CD4-positive, alpha-beta memory T cell (primary cell): ENCODE data around the gene SYMPK. TPM values are rescaled to one million over a fixed set of nuclear protein-coding genes. Genes with fewer than 3 reads are reported as not detected.
A peak's percentile ranks its signal among the peaks of the same experiment; 100 is the strongest.

Source experiments
- CTCF ChIA-PET: fragments of 350-600 bp; sonication (Branson Sonifier 250); formaldehyde crosslinking; loops from one replicate; lab custom pipeline; 2021; ENCODE audit warnings: inconsistent platforms; ENCODE audit not compliant: partially characterized antibody; lab: Charles Lee
- POLR2A ChIA-PET: fragments of 350-600 bp; sonication (Branson Sonifier 250); formaldehyde crosslinking; loops from one replicate; lab custom pipeline; 2021; ENCODE audit not compliant: partially characterized antibody; lab: Charles Lee
- DNase-seq, 5 donors: peaks; one replicate each; pipeline versions ENCODE4 v3.0.0 to v3.0.0-alpha.2; 2020 to 2022; ENCODE audit warnings: mixed read lengths in 1 of 5
- H3K27ac ChIP-seq: one replicate; pipeline ENCODE4 v1.7.0; 2013; ENCODE audit warnings: low read depth, low read length
- H3K27me3 ChIP-seq: 2 replicates; pipeline ENCODE4 v1.7.0; 2013; ENCODE audit warnings: mild to moderate bottlenecking, low read length, moderate library complexity; ENCODE audit not compliant: insufficient read depth
- H3K36me3 ChIP-seq: 2 replicates; pipeline ENCODE4 v1.7.0; 2013; ENCODE audit warnings: mild to moderate bottlenecking, low read length, moderate library complexity; ENCODE audit not compliant: insufficient read depth
- H3K4me1 ChIP-seq: 2 replicates; pipeline ENCODE4 v1.7.0; 2013; ENCODE audit warnings: mild to moderate bottlenecking, low read length, moderate library complexity; ENCODE audit not compliant: insufficient read depth
- H3K4me3 ChIP-seq, 2 donors: one replicate each; pipeline ENCODE4 v1.7.0; 2013; ENCODE audit warnings: low read length in 2 of 2, mild to moderate bottlenecking in 1 of 2
- H3K9me3 ChIP-seq, 2 donors: one replicate each; pipeline ENCODE4 v1.7.0; 2013; ENCODE audit warnings: low read length in 2 of 2, control low read depth in 1 of 2; ENCODE audit not compliant: control insufficient read depth in 1 of 2
- H3K27ac Mint-ChIP-seq, 7 donors: one replicate each; pipeline ENCODE4 v1.8.0; 2020 to 2021; ENCODE audit warnings: mixed read lengths in 7 of 7, mild to moderate bottlenecking in 6 of 7, inconsistent platforms in 3 of 7, moderate library complexity in 3 of 7
- H3K27me3 Mint-ChIP-seq, 2 donors: one replicate each; pipeline ENCODE4 v1.8.0; 2020 to 2021; ENCODE audit warnings: mixed read lengths in 2 of 2
- H3K36me3 Mint-ChIP-seq, 2 donors: one replicate each; pipeline ENCODE4 v1.8.0; 2020 to 2021; ENCODE audit warnings: mixed read lengths in 2 of 2, inconsistent platforms in 1 of 2, mild to moderate bottlenecking in 1 of 2
- H3K4me1 Mint-ChIP-seq, 4 donors: one replicate each; pipeline ENCODE4 v1.8.0; 2020 to 2021; ENCODE audit warnings: mixed read lengths in 4 of 4, mild to moderate bottlenecking in 1 of 4
- H3K4me3 Mint-ChIP-seq, 8 donors: one replicate each; pipeline ENCODE4 v1.8.0; 2020 to 2021; ENCODE audit warnings: mixed read lengths in 8 of 8, mild to moderate bottlenecking in 7 of 8, moderate library complexity in 6 of 8, inconsistent platforms in 3 of 8
- H3K9me3 Mint-ChIP-seq, 8 donors: one replicate each; pipeline ENCODE4 v1.8.0; 2020 to 2021; ENCODE audit warnings: mixed read lengths in 8 of 8, mild to moderate bottlenecking in 5 of 8, inconsistent platforms in 3 of 8, moderate library complexity in 1 of 8
- intact Hi-C: fragments of 100-400 bp; cut with micrococcal nuclease; formaldehyde crosslinking; loops from one replicate; pipeline ENCODE4 v1.15.1; 2023
- polyA plus RNA-seq, 2 donors: library from polyadenylated mRNA; unstranded; fragments of 300-500 nt; fragmentation: Illumina TruSeq; gene quantifications; one replicate each; pipeline ENCODE4 v1.2.3, GENCODE V29; 2021
- total RNA-seq, 2 experiments: library from RNA; stranded (reverse); gene quantifications; one replicate each; pipeline ENCODE4 v1.2.3, GENCODE V29; 2021

The SYMPK gene
- total and polyA plus RNA-seq, 4 experiments from 2014 or later = 6.0 to 98.2 (median 55.7) TPM

- Histone ChIP-seq H3K9me3 (no peaks in the 10 kb centered on the region), H3K4me3 (no peak overlapping the region), H3K36me3 (peaks cover 20% of the 10 kb centered on the region), H3K27me3 (no peaks in the 10 kb centered on the region), H3K4me1 (peaks cover 32% of the 10 kb centered on the region), H3K27ac (no peak overlapping the region)
- H3K36me3 Mint-ChIP-seq = peaks cover 32 to 45% of the 10 kb centered on the region in 2 donors
- H3K27me3 Mint-ChIP-seq = peaks cover 2 to 12% of the 10 kb centered on the region in 2 donors
- peaks cover 28 to 40% (median 33%) of the 10 kb centered on the region in 4 donors for H3K4me1 Mint-ChIP-seq
- intact Hi-C loops = no loop called here
- H3K27ac Mint-ChIP-seq = peak overlapping the region in 2 of 7 donors; percentile 34 to 69
- no peak for DNase-seq
- no peaks in the 10 kb centered on the region for H3K9me3 Mint-ChIP-seq
- H3K4me3 Mint-ChIP-seq = peak overlapping the region in 2 of 8 donors; percentile 31 to 34
- CTCF ChIA-PET = interaction anchor here (1.1 to 1.6 kb wide), 2 partner anchors 10 to 20 kb away, joined by 5 read pairs; partner anchors contain the start of gene SIX5
- POLR2A ChIA-PET = interaction anchor here (1.0 kb wide), 2 partner anchors 20 to 72 kb away, joined by 3 to 7 read pairs; partner anchors contain the start of gene SIX5
These were observed 73.7 kb downstream of the SYMPK start for GRCh38 chr19:45789035-45789786.

- H3K4me3 Mint-ChIP-seq = no peak overlapping the region
- DNase-seq = no peak
- H3K9me3 ChIP-seq = no peaks in the 10 kb centered on the region
- H3K27ac ChIP-seq = no peak overlapping the region
- H3K27ac Mint-ChIP-seq = no peak overlapping the region
- peaks cover 12% of the 10 kb centered on the region for H3K4me1 ChIP-seq
- peaks cover 20% of the 10 kb centered on the region for H3K36me3 ChIP-seq
- peaks cover 32 to 35% of the 10 kb centered on the region in 2 donors for H3K36me3 Mint-ChIP-seq
- POLR2A ChIA-PET = no interaction called here
- CTCF ChIA-PET = no interaction called here
- H3K9me3 Mint-ChIP-seq = no peaks in the 10 kb centered on the region
- intact Hi-C loops = no loop called here
- H3K27me3 Mint-ChIP-seq = peaks cover 0 to 2% of the 10 kb centered on the region in 2 donors
- H3K27me3 ChIP-seq = no peaks in the 10 kb centered on the region
- no peak overlapping the region for H3K4me3 ChIP-seq
- H3K4me1 Mint-ChIP-seq = peaks cover 11 to 18% (median 14%) of the 10 kb centered on the region in 4 donors
These were observed 76.4 kb downstream of the SYMPK start for GRCh38 chr19:45786533-45786894.

GRCh38 chr19:45785781-45786532, 77.0 kb downstream of the SYMPK start:
- no peaks in the 10 kb centered on the region for H3K9me3 Mint-ChIP-seq
- Histone ChIP-seq H3K4me3 (no peak overlapping the region), H3K9me3 (no peaks in the 10 kb centered on the region), H3K27ac (no peak overlapping the region), H3K27me3 (no peaks in the 10 kb centered on the region), H3K36me3 (peaks cover 20% of the 10 kb centered on the region), H3K4me1 (peaks cover 7% of the 10 kb centered on the region)
- H3K4me3 Mint-ChIP-seq = no peak overlapping the region
- intact Hi-C loops = no loop called here
- ChIA-PET POLR2A (no interaction called here), CTCF (no interaction called here)
- peaks cover 32 to 33% of the 10 kb centered on the region in 2 donors for H3K36me3 Mint-ChIP-seq
- H3K27ac Mint-ChIP-seq = no peak overlapping the region
- DNase-seq = no peak
- H3K27me3 Mint-ChIP-seq = peaks cover 1 to 4% of the 10 kb centered on the region in 2 donors
- peaks cover 8 to 15% (median 10%) of the 10 kb centered on the region in 4 donors for H3K4me1 Mint-ChIP-seq

GRCh38 chr19:45785097-45785496, 77.8 kb downstream of the SYMPK start:
- Histone ChIP-seq H3K9me3 (no peaks in the 10 kb centered on the region), H3K4me1 (peaks cover 2% of the 10 kb centered on the region), H3K4me3 (no peak overlapping the region), H3K27ac (no peak overlapping the region), H3K36me3 (peaks cover 20% of the 10 kb centered on the region), H3K27me3 (peaks cover 4% of the 10 kb centered on the region)
- H3K36me3 Mint-ChIP-seq = peaks cover 29 to 32% of the 10 kb centered on the region in 2 donors
- ChIA-PET POLR2A (interaction anchor here (0.7 kb wide), 1 partner anchor 15 kb away, joined by 3 read pairs; no protein-coding TSS in a partner anchor), CTCF (no interaction called here)
- H3K4me1 Mint-ChIP-seq = peaks cover 6 to 16% (median 8%) of the 10 kb centered on the region in 4 donors
- peaks cover 2 to 6% of the 10 kb centered on the region in 2 donors for H3K27me3 Mint-ChIP-seq
- H3K4me3 Mint-ChIP-seq = no peak overlapping the region
- DNase-seq = no peak
- no peaks in the 10 kb centered on the region for H3K9me3 Mint-ChIP-seq
- intact Hi-C loops = no loop called here
- no peak overlapping the region for H3K27ac Mint-ChIP-seq

GRCh38 chr19:45784096-45784495, 78.9 kb downstream of the SYMPK start:
- Histone ChIP-seq H3K9me3 (no peaks in the 10 kb centered on the region), H3K27ac (no peak overlapping the region), H3K4me1 (peaks cover 12% of the 10 kb centered on the region), H3K4me3 (no peak overlapping the region), H3K36me3 (peaks cover 16% of the 10 kb centered on the region), H3K27me3 (peaks cover 12% of the 10 kb centered on the region)
- intact Hi-C loops = no loop called here
- Mint-ChIP-seq H3K27me3 (peaks cover 3 to 13% of the 10 kb centered on the region in 2 donors), H3K4me1 (peaks cover 11 to 25% (median 17%) of the 10 kb centered on the region in 4 donors), H3K36me3 (peaks cover 29 to 31% of the 10 kb centered on the region in 2 donors), H3K4me3 (no peak overlapping the region), H3K27ac (peak overlapping the region in 1 of 7 donors; percentile 29), H3K9me3 (no peaks in the 10 kb centered on the region)
- ChIA-PET POLR2A (no interaction called here), CTCF (no interaction called here)
- DNase-seq = no peak

DNA sequence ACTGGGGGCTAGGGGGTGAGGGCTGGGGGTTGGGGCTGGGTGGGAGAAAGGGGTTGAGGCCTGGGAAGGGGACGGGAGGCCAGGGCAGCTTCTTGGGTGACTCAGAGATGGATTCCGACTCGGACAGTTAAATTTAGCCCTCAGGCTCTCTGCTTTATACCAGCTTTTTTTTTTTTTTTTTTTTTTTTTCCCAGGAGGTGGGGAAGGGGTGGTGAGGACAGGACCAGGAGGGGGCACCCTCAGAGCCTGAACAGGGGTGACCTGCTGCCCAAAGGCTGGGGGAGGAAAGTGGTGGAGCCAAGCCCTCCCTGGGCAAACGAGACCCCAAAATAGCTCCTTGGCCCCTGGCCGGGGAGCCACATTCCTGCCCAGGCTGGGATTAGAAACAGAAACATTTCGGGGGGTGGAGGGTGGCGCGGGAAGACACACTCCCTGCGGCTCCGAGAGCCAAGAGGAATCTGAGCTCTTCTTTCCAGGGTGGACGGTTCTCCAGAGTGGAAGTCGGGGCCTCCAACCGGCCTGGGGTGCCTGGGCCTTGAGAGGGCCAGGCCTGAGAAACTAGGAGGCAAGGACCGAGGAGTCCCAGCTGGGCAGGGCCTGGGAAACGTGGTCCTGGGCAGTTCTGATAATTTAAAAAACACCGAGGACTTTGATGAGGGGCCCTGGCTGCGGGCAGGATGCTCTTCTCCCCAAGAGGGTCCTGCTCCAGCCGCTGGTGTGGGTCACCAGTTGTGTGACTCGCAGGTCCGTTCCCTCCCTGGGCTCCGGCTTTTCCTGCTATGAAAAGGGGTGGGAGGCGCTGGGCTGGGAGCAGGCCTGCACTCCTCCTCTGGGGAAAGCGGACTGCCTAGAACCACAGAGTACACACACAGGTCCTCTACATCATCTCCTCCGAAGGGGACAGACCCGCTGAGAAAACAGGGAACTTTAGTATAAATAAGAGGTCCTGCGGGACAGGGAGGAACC, 79.8 kb downstream of the SYMPK start:
- peaks cover 22 to 24% of the 10 kb centered on the region in 2 donors for H3K36me3 Mint-ChIP-seq
- Histone ChIP-seq H3K4me3 (no peak overlapping the region), H3K36me3 (peaks cover 6% of the 10 kb centered on the region), H3K9me3 (no peaks in the 10 kb centered on the region), H3K4me1 (peaks cover 20% of the 10 kb centered on the region), H3K27ac (no peak overlapping the region), H3K27me3 (peaks cover 13% of the 10 kb centered on the region)
- POLR2A ChIA-PET = interaction anchor here (0.7 to 1.0 kb wide), 4 partner anchors 10 to 16 kb away, joined by 3 to 6 read pairs (median 3); partner anchors contain the start of genes DMWD and SIX5
- peaks cover 4 to 16% of the 10 kb centered on the region in 2 donors for H3K27me3 Mint-ChIP-seq
- DNase-seq = no peak
- H3K27ac Mint-ChIP-seq = no peak overlapping the region
- H3K9me3 Mint-ChIP-seq = no peaks in the 10 kb centered on the region
- intact Hi-C loops = no loop called here
- H3K4me3 Mint-ChIP-seq = no peak overlapping the region
- H3K4me1 Mint-ChIP-seq = peaks cover 12 to 26% (median 19%) of the 10 kb centered on the region in 4 donors
- CTCF ChIA-PET = interaction anchor here (0.6 to 2.6 kb wide), 4 partner anchors 14 to 1839 kb away, joined by 3 to 13 read pairs (median 4); partner anchors contain the start of gene SIX5
